ENCODE results near the gene YLPM1. TPM values are rescaled to one million over a fixed set of nuclear protein-coding genes. Genes with fewer than 3 reads are reported as not detected.

YLPM1 gene
- total RNA-seq, 1 donor from 2014 or later = 80.8 TPM

DNA sequence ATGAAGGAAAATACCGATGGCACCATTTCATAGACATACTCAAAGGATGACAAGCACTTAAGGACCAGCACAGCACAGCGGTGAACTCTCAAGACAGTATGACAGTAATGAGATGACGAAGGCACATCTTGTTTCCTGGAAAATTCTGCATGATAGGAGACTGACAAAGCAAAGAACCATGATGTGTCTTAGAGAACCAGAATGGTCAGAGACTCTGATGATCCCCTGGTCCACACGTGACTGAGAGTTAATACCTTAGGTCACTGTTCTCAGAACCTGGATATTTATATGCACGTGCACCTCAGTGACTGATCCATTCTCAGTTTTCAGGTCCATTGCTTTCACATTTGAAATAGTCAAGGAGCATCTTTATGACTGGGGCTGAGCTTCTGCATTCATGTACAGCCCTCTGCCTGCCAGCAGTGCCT is 77.5 kb downstream of the YLPM1 start:
- intact Hi-C loops (cut with micrococcal nuclease) = no loop called here

DNA sequence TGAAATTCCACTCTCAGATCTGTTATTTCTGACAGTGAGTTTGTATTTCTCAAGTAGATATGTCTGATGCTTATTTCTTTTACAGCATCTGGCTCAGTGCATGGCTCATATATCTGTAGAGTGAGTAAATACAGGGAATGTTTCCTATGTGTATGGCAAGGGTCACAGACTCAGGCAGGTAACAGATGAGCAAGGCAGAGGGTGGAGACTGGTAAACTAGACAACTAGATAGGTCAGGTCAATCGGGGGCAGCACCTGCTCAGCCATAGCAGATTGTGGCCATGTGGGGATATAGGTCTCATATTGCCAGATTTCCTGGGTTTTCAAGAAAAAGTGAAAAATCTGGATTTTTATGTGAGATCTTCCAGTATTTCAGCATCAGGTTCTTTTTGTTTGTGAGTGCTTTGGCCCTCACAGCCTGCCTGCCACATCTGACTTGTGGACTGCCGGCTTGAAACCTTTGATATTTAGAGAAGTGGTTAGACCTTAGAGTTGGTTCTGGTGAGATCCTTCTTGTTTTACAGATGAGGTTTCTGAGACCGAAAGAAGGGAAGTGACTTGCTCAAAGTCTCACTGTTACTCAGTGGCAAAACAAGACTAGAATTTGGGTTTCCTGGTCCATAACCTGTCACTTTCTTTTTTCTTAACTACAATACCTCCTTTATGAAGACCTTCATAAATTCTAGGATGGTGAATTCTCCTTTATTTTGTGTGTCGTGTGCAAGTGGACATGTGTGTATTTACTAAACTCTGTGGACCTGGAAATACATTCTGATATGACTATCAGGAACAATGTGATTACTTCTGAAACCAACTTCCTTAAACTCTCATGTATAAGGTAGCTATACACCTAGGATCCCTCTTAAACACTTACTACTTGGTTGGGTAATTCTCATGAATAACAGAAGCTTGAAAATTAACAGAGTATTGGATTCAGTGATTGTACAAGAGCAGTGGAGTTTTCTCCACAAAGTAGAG is 78.4 kb downstream of the YLPM1 start:
- intact Hi-C loops (cut with micrococcal nuclease) = no loop called here

DNA sequence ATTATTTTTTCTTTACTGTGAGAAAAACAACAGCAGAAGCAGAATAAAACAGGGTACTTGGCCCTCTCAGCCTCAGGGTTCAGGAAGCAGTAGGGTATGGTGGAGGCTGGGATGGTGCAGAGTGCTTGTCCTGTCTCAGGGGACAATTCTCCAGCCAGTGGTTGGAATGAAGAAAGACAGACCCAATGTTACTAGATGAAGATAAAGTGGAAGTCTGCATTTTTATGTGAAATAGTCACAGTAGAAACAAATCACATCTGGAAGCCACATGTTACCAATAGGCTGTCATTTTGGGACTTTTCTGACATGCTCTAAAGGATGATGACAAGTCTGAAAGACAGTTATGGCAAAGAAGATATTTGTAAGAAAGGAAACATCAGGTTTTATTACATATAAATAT is 80.5 kb downstream of the YLPM1 start:
- intact Hi-C loops (cut with micrococcal nuclease) = no loop called here

DNA sequence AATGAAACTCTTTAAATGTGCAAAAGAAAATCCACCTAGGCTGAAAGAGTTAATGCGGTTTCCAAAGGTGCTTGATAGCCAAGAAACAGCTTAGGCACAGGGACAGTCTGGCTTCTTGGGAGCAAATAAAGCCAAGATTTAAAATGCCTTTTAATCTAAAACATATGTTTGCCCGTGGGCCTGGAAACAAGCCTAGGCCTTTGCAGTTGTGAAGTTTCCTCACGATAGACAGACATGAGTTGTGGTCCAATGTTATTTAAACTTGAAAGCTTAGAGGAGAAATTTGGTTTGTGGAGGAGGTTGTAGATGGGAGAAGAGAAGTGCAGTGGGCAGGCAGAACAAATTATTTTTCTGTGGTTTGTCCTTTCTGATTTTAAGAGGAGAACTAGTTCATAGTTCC is 83.1 kb downstream of the YLPM1 start:
- intact Hi-C loops (cut with micrococcal nuclease) = no loop called here

DNA sequence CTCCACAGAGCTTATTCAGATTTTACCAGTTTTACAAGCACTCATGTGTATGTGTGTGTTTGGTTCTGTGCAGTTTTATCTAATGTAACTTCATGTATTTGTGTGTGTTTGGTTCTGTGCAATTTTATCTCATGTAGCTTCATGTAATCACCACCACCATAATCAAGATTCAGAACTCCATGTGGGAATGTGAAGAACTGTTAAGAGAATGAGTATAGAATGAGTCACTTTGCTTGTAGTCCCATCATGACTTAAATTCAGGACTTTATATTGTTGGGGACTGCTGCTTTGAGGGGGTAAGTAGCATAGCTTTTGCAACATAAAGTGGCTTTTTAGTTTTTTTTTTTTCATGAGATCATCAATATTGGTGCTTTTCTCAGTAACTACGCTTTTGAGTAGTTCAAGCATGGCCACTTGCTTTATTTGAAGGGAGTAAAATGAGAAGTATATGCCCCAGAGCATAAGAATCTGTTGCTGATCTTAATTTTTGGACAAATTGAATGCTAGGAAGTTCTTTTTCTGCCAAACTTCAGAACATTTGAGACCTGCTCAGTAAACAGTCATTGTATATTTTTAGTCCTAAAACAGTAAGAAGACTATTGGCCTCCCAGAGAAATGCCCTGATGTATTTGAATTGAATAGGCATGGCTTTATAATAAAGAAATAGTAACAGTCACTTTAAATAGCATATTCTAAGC is 84.0 kb downstream of the YLPM1 start:
- intact Hi-C loops (cut with micrococcal nuclease) = no loop called here

DNA sequence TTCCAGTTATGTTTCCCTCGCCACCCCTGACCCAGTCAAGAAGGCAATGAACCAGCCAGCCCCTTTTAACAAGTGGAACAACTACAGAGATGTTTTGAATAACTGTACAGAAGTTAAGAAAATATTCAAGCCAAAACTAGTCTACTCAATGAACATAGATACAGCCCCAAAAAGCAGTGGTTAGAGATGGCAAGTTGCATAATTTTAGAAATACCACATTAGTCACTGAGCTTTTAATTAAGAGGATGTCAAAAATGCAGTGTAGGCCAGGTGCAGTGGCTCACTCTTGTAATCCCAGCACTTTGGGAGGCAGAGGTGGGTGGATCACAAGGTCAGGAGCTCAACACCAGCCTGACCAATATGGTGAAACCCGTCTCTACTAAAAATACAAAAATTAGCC is 85.7 kb downstream of the YLPM1 start:
- intact Hi-C loops (cut with micrococcal nuclease) = no loop called here

DNA sequence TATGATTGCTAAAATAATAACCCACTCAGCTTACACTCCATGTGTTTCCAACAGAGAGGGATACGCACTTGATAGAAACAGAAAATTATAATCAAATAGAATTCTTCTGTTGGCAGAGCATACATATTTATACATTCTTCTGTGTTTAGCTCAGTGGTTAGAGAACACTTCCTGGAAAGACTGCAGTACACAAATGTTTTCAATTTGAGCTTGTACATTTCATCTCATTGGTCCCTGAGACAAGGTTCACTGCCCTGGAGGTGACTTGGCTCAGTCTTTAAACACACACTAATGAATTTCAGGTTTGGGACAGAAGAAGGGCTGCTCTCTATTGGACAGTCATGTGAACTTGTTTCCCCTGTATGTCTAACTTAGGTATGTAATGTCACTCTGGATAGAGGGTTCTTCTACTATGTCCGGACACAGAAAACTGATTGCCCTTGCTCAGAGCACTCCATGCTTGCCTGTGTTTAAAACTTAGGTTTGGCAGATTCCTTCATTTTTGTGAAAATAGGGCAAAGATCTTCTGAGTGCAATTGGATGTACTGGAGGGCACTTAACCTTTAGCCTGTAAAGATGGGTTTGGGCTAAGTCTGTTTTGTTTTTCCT is 89.9 kb downstream of the YLPM1 start:
- intact Hi-C loops (cut with micrococcal nuclease) = no loop called here

DNA sequence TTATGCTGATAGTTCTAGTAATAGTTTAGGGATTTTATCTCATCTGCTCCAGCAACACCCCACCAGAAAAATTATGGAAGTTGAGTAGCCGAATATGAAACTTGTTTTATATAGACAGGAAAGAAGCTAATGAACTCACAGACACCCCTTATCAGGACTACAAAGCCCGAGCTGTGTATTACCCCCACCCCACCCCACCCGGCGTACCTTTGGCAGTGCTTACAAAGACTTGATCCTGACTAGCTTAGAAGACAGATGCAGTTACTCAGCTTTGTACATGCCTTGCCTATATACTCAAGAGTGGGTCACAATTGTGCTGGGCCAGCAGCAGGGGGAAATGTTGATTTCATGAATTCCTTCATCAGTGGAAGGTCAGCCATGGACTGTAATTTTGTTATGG is 90.5 kb downstream of the YLPM1 start:
- intact Hi-C loops (cut with micrococcal nuclease) = no loop called here

DNA sequence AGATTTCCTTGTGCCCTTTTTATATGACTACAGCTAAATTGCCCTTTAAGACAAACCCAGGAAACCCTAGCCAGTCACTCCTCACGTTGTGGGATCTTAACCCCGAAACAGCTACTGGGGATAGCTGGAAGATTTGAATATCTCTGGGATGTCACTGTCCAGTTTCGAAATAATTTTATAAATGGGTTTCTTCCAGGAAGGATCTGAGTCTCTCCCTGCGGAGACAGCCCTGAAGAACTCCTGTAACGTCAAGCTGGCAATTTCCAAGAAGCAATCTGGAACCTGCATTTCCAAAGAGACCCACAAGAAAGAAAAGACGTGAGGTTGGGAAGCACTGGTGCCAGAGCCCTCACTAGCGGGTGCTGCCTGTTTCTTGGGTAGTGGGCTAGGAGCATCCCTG is 91.9 kb downstream of the YLPM1 start:
- intact Hi-C loops (cut with micrococcal nuclease) = no loop called here

DNA sequence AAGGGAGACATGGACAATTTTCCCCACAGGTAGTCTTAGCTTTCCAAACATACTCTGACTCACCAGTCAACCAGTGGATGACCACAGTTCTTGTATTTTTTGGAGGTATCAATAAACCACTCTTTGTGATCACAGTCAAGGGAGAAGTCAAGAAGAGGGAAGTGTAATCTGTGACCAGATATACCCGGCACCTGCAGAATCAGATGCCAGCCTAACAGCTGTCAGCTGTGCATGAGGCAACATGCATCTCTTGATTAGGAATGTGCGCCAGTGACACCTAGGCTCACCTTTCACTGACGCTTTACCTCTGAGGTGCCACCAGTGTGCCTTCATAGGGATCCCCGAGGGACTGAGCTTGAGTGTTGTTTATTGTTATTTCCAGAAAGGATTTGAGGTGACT is 92.8 kb downstream of the YLPM1 start:
- intact Hi-C loops (cut with micrococcal nuclease) = no loop called here

DNA sequence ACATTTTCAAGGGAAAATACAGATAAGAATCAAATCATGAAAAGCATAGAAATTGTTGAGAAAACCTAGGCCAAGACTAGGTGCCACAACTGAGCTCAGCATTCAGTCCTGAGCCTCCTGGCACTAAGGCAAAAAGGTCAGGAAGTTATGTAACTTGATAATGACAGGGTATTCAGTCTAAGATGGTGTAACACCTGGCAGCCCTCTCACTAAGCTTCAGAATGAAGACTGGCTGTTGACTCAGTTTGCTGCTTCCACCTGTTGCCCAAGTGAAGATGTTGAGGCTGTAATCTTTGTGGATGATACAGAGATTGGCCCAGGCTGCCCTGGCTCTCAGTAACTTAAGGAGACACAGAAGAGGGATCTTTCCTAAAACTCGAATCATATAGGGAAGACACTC is 93.2 kb downstream of the YLPM1 start:
- intact Hi-C loops (cut with micrococcal nuclease) = no loop called here

DNA sequence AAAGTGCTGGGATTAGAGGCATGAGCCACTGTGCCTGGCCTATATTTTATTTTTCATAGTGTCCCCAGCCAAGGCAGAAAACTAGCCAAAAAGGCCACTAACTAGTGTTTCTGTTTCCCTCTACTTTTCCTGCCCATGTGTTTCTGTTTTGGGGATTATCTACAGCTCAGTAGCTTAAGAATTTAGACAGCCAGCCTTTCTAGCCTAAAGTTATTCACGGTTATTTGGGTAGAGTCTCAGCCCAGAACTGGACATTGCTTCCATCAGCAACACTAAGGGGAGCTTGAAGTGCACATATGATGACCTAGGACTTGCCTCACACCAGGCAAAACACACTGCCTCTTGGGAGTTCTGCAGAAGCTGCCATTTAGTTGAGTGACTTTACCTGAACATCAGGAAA is 94.9 kb downstream of the YLPM1 start:
- intact Hi-C loops (cut with micrococcal nuclease) = no loop called here

DNA sequence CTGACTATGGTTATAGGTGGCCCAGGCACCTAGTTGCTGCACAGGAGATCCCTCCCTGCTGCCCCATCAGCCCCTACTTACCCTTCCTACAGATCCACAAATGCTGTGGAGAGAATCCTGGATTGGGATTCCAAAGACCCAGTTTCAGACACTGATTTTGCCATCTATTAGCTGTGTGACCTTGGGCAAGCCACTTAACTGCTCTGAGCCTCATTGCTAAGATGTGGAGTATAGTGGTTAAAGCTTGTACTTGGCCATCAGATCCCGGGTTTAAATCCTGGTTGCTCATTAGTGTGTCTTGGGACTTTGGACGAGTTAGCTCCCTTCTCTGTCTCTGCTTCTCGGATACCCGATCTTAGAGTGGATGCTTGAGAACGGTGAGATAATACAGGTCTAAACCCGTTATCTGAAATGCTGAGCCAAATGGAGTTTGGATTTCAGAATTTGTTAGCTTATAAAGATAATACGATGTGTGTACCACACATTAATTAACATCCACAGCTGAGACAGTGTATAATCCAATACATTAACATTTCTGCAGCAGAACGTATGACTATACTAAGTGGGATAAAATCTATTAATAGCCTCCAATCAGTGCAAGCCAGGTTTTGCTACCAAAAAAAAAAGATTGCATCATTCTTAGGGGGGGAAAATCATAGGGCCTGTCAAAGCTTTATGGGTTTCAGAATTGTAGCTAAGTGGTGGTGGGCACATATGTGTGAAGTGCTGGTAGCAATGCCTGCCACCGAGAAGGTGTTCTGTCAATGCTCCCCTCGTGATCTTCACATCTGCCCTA is 96.8 kb downstream of the YLPM1 start:
- intact Hi-C loops (cut with micrococcal nuclease) = loop anchor here (2.0 kb wide), 2 partner anchors 23 to 229 kb away; no protein-coding TSS in a partner anchor

DNA sequence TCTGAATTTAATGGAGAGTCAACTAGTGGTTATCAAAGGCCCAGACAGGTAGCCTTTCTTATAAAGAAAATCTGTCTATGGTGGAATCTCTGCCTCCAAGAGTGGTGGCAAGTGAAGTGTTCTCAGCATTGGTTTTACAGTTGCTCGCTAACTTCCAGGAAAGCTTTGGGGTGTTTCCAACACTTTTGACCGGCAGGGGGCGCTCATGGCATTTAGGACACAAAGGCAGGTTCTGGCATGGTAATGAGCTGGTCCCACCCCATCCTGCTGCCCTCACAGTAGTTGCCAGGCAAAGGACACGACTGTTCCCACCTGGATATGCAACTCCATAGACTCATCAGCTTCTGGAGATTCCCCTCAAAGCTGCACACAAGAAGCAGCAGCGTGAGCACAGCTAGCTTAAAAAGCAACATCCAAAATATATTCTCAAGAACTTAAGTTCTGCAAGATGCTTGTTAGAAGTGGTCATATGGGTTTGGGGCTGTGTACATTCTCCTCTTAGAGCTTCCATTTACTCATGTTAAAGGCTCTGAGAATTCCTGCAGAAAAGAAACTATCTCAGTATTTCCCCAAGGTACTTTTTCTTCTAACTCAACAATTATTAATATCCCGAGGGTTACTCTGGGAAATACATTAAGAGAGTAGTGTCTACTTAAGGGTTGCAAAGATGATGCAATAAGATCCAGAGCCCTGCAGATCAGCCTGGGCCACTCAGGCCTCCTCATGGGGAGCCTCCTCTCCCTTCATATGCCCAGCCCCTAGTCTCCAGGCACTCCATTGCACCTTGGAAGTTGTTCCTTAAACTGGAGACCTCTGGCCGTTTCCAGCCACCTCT is 98.0 kb downstream of the YLPM1 start:
- intact Hi-C loops (cut with micrococcal nuclease) = loop anchor here (1.0 to 2.0 kb wide), 3 partner anchors 22 to 228 kb away; no protein-coding TSS in a partner anchor

DNA sequence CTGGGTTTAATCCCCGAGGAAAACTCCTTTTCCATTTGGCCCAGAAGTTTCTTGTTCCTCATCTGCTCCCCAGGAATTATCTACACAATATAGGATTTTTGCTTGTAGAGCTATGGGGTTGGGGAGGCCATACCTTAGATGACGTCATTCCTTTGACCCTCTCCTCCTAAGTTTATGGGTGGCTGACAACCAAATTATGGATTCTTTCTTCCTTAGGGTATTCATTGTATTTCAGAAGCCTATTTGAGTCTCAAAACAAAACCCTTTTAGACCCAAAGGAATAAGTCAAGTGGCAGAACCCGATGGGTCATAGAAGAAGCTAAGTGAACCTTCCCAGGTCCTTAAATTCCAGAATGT is 98.6 kb downstream of the YLPM1 start:
- intact Hi-C loops (cut with micrococcal nuclease) = loop anchor here (1.0 to 2.0 kb wide), 3 partner anchors 21 to 227 kb away; no protein-coding TSS in a partner anchor

DNA sequence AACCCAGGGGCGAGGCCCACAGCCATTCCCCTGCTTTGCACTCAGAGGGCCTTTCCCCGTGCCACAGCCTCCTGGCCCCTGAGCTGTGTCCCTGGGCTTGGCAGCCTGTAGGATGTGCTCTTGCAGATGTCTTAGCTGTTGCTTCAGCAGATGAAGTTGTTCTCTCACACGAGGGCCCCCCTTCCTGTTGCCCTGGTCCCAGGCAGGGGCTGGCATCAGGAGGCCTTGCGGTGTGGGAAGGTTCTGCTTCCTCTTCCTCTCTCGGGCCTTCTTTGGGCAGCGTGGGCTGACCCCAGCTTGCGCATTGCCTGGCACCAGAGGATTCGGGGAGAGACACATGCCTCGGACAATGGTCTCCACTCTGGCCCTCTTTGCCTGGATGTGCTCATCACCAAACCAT is 100.2 kb downstream of the YLPM1 start:
- intact Hi-C loops (cut with micrococcal nuclease) = no loop called here

DNA sequence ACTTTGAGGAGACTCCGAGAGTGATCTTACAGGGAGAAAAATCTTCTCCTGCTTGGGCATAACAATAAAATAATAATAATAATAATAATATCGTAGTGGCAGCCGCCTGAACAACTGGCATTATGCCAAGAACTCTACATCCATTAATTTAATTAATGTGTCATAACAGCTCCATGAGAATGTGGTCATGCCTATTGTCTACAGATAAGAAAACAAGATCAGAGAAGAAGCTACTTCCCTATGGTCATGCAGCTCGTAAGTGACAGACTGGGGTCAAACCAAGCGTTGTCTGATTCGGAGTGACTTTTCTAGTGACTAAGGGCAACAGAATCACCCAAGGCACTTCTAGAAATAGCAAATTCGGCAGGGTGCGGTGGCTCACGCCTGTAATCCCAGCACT is 101.1 kb downstream of the YLPM1 start:
- intact Hi-C loops (cut with micrococcal nuclease) = no loop called here

DNA sequence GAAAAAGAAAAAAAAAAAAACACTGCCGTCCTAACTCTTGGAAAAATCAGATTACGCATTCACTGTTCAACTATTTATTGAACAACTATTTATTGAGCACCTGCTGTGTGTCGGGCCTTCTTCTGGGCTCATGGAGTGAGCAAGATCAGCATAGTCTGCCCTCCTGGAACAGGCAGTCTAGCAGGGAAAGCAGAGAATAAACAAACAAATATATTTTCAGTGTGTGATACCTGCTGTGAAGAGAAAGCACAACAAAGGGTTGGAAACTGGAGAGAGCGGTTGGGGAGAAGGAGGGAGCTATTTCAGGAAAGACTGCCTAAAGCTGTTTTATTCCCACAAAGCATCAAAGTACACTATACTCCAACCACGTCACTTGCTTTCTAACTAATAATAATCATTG is 102.0 kb downstream of the YLPM1 start:
- intact Hi-C loops (cut with micrococcal nuclease) = no loop called here

DNA sequence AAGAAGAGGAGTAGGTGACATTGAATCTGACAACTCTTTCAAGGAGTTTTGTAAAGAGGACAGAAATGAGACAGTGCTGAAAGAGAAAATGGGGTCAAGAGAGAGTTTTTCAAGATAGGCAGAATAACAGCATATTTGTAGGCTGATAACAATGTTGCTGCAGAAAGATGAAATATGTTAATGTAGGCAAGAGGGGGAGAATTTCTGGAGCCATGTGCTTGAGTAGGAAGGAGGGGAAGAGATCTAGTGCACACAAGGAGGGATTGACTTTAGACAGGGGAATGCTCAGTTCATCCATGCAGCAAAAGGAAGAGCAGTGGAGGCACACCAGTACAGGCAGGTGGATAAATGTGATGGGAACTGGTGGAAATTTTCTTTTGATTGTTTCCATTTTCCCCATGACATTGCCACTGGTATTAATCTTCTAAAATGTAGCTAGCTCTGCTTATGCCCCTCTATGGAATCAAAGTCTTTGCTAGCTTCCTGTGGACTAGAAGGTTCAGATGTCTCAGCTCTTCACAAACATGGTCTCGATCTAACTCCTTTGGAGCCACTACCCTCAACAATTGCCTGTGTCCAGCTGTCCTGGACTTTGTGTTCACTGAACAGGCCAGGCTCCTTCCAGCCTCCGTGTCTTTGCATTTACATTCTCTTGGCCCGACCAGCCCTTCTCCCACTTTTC is 103.7 kb downstream of the YLPM1 start:
- intact Hi-C loops (cut with micrococcal nuclease) = no loop called here

DNA sequence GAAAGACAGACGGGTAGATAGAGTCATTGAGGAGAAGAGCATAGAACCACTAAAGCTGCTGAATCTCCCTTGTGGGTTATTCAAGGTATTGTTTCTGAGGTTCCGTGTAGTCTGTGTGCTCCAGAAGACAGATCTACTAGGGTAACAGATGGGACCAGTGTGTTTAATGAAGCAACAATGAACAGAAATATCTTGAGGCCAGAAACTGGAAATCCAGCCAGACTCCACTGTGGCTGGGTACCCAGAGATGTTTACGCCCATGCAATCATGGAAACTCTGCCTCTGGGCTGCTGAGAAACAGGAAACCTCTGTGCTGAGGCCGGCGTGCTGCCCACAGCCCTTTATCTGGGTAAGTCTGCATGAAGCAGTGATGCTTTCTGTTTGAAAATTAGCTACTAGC is 104.6 kb downstream of the YLPM1 start:
- intact Hi-C loops (cut with micrococcal nuclease) = no loop called here

Measured in T-helper 2 cell treated with Interferon-gamma antibody and Interleukin-4, amounts not matched to agents 100 ng/mL and 5 ng/mL, for 36 hours (primary cell).